GM13977 (cell line): ENCODE data around the gene STT3B.

Experiments used
- DNase-seq: peaks from one replicate; pipeline ENCODE4 v3.0.0; 2012; ENCODE audit warnings: low spot score
- CTCF ChIP-seq: IDR thresholded peaks from 2 replicates; pipeline ENCODE4 v1.5.1; 2012; ENCODE audit warnings: mild to moderate bottlenecking, control low read depth; ENCODE audit not compliant: insufficient read depth; ENCODE audit errors: extremely low read depth, missing control alignments
- in situ Hi-C: fragments of 300-500 bp; cut with MboI; formaldehyde crosslinking; loops from one replicate; pipeline ENCODE4 v1.12.0; 2022; ENCODE audit warnings: low sequenced_read_pairs, low pct_unique_long_range_greater_than_20kb, mixed read lengths, inconsistent platforms; ENCODE audit not compliant: unreplicated experiment

The STT3B gene

GRCh38 chr3:31654998-31655397 lies 122.3 kb downstream of the STT3B start:
- no peak for TF ChIP-seq CTCF
- in situ Hi-C loops, result no loop called here
- no peak for DNase-seq

- in situ Hi-C loops, result no loop called here
- TF ChIP-seq CTCF, result no peak
- DNase-seq, result no peak
Observed at GRCh38 chr3:31659246-31659645, 126.5 kb downstream of the STT3B start.

- no peak for TF ChIP-seq CTCF
- in situ Hi-C loops, result no loop called here
- DNase-seq, result no peak
Observed at GRCh38 chr3:31661286-31661685, 128.6 kb downstream of the STT3B start.

- no peak for TF ChIP-seq CTCF
- DNase-seq, result no peak
- in situ Hi-C loops, result no loop called here
Observed at GRCh38 chr3:31661993-31662670, 129.4 kb downstream of the STT3B start.

GRCh38 chr3:31664031-31664430 lies 131.3 kb downstream of the STT3B start:
- in situ Hi-C loops, result no loop called here
- TF ChIP-seq CTCF, result no peak
- DNase-seq, result no peak

GRCh38 chr3:31667582-31667981 lies 134.9 kb downstream of the STT3B start:
- in situ Hi-C loops, result no loop called here
- DNase-seq, result no peak

More at GRCh38 chr3:31667582-31667981, 134.9 kb downstream of the STT3B start:
- no peak for TF ChIP-seq CTCF
